Activated naive CD4-positive, alpha-beta T cell treated with anti-CD3 and anti-CD28 coated beads, Interleukin-2, amount 50 U/mL, for 24 hours (primary cell): ENCODE data around the gene FSTL3.

Source experiments
- H3K27ac Mint-ChIP-seq: one replicate; pipeline ENCODE4 v1.8.0; 2021; ENCODE audit warnings: mild to moderate bottlenecking, mixed read lengths
- H3K27me3 Mint-ChIP-seq: one replicate; pipeline ENCODE4 v1.8.0; 2021; ENCODE audit warnings: mixed read lengths
- H3K36me3 Mint-ChIP-seq: one replicate; pipeline ENCODE4 v1.8.0; 2021; ENCODE audit warnings: mixed read lengths
- H3K4me1 Mint-ChIP-seq: one replicate; pipeline ENCODE4 v1.8.0; 2021; ENCODE audit warnings: mixed read lengths
- H3K4me3 Mint-ChIP-seq: one replicate; pipeline ENCODE4 v1.8.0; 2021; ENCODE audit warnings: mild to moderate bottlenecking, mixed read lengths
- H3K9me3 Mint-ChIP-seq: one replicate; pipeline ENCODE4 v1.8.0; 2021; ENCODE audit warnings: mixed read lengths

Gene FSTL3

GRCh38 chr19:652467-653389, 23.5 kb upstream of the FSTL3 start:
- H3K4me3 Mint-ChIP-seq = no peak overlapping the region
- H3K4me1 Mint-ChIP-seq = peaks cover 34% of the 10 kb centered on the region
- no peaks in the 10 kb centered on the region for H3K36me3 Mint-ChIP-seq
- H3K9me3 Mint-ChIP-seq = no peaks in the 10 kb centered on the region
- H3K27me3 Mint-ChIP-seq = no peaks in the 10 kb centered on the region
- H3K27ac Mint-ChIP-seq = no peak overlapping the region

- Mint-ChIP-seq H3K36me3 (no peaks in the 10 kb centered on the region), H3K4me3 (no peak overlapping the region), H3K27me3 (no peaks in the 10 kb centered on the region), H3K27ac (no peak overlapping the region), H3K4me1 (peaks cover 34% of the 10 kb centered on the region), H3K9me3 (no peaks in the 10 kb centered on the region)
Measured at GRCh38 chr19:653425-653824, 22.8 kb upstream of the FSTL3 start.

GRCh38 chr19:655691-656090, 20.5 kb upstream of the FSTL3 start:
- H3K4me1 Mint-ChIP-seq = peaks cover 52% of the 10 kb centered on the region

GRCh38 chr19:656751-657559, 19.2 kb upstream of the FSTL3 start:
- no peaks in the 10 kb centered on the region for H3K9me3 Mint-ChIP-seq
- no peak overlapping the region for H3K27ac Mint-ChIP-seq
- H3K4me1 Mint-ChIP-seq = peaks cover 54% of the 10 kb centered on the region
- H3K36me3 Mint-ChIP-seq = no peaks in the 10 kb centered on the region
- H3K27me3 Mint-ChIP-seq = no peaks in the 10 kb centered on the region
- H3K4me3 Mint-ChIP-seq = no peak overlapping the region

More at GRCh38 chr19:655691-656090, 20.5 kb upstream of the FSTL3 start:
- H3K27me3 Mint-ChIP-seq = no peaks in the 10 kb centered on the region
- no peak overlapping the region for H3K4me3 Mint-ChIP-seq
- peak overlapping the region; percentile 41 for H3K27ac Mint-ChIP-seq
- H3K36me3 Mint-ChIP-seq = no peaks in the 10 kb centered on the region
- H3K9me3 Mint-ChIP-seq = no peaks in the 10 kb centered on the region

GRCh38 chr19:657611-658010, 18.6 kb upstream of the FSTL3 start:
- Mint-ChIP-seq H3K27ac (no peak overlapping the region), H3K27me3 (no peaks in the 10 kb centered on the region), H3K9me3 (no peaks in the 10 kb centered on the region), H3K36me3 (no peaks in the 10 kb centered on the region), H3K4me1 (peaks cover 54% of the 10 kb centered on the region), H3K4me3 (no peak overlapping the region)

- peak overlapping the region; percentile 44 for H3K4me3 Mint-ChIP-seq
- no peaks in the 10 kb centered on the region for H3K27me3 Mint-ChIP-seq
- H3K36me3 Mint-ChIP-seq = no peaks in the 10 kb centered on the region
- no peak overlapping the region for H3K27ac Mint-ChIP-seq
- H3K4me1 Mint-ChIP-seq = peaks cover 54% of the 10 kb centered on the region
- no peaks in the 10 kb centered on the region for H3K9me3 Mint-ChIP-seq
Measured at GRCh38 chr19:658059-658839, 17.9 kb upstream of the FSTL3 start.

- peaks cover 54% of the 10 kb centered on the region for H3K4me1 Mint-ChIP-seq
- H3K36me3 Mint-ChIP-seq = no peaks in the 10 kb centered on the region
- peak overlapping the region; percentile 72 for H3K27ac Mint-ChIP-seq
- H3K27me3 Mint-ChIP-seq = no peaks in the 10 kb centered on the region
- no peaks in the 10 kb centered on the region for H3K9me3 Mint-ChIP-seq
- peak overlapping the region; percentile 97 for H3K4me3 Mint-ChIP-seq
Measured at GRCh38 chr19:658916-659839, 17.0 kb upstream of the FSTL3 start.

GRCh38 chr19:660793-661426, 15.3 kb upstream of the FSTL3 start:
- Mint-ChIP-seq H3K9me3 (no peaks in the 10 kb centered on the region), H3K4me3 (peak overlapping the region; percentile 97), H3K4me1 (peaks cover 47% of the 10 kb centered on the region), H3K27ac (peak overlapping the region; percentile 93), H3K36me3 (no peaks in the 10 kb centered on the region), H3K27me3 (no peaks in the 10 kb centered on the region)

- no peaks in the 10 kb centered on the region for H3K9me3 Mint-ChIP-seq
- H3K27me3 Mint-ChIP-seq = no peaks in the 10 kb centered on the region
- no peaks in the 10 kb centered on the region for H3K36me3 Mint-ChIP-seq
- H3K4me1 Mint-ChIP-seq = peaks cover 41% of the 10 kb centered on the region
- peak overlapping the region; percentile 93 for H3K27ac Mint-ChIP-seq
- peak overlapping the region; percentile 97 for H3K4me3 Mint-ChIP-seq
Measured at GRCh38 chr19:661427-662196, 14.6 kb upstream of the FSTL3 start.

GRCh38 chr19:662207-662961, 13.8 kb upstream of the FSTL3 start:
- peaks cover 35% of the 10 kb centered on the region for H3K4me1 Mint-ChIP-seq
- H3K27ac Mint-ChIP-seq = peak overlapping the region; percentile 93
- no peaks in the 10 kb centered on the region for H3K36me3 Mint-ChIP-seq
- no peaks in the 10 kb centered on the region for H3K27me3 Mint-ChIP-seq
- no peaks in the 10 kb centered on the region for H3K9me3 Mint-ChIP-seq
- peak overlapping the region; percentile 97 for H3K4me3 Mint-ChIP-seq

GRCh38 chr19:662962-663681, 13.1 kb upstream of the FSTL3 start, which contains the start of gene RNF126:
RNF126 (minus strand) TSS chr19:663214; CDS start chr19:663121, 93 bp downstream.
- Mint-ChIP-seq H3K27ac (peak within 1 kb of the TSS; percentile 93), H3K36me3 (no peaks in the 10 kb centered on the region), H3K9me3 (no peaks in the 10 kb centered on the region), H3K4me3 (peak within 1 kb of the TSS; percentile 97), H3K27me3 (no peaks in the 10 kb centered on the region), H3K4me1 (peaks cover 32% of the 10 kb centered on the region)

- Mint-ChIP-seq H3K9me3 (no peaks in the 10 kb centered on the region), H3K4me1 (peaks cover 29% of the 10 kb centered on the region), H3K27ac (peak overlapping the region; percentile 90), H3K4me3 (peak overlapping the region; percentile 81), H3K27me3 (no peaks in the 10 kb centered on the region), H3K36me3 (no peaks in the 10 kb centered on the region)
Measured at GRCh38 chr19:663682-664117, 12.5 kb upstream of the FSTL3 start.
